ENCODE results near the gene RGMA.

DNA sequence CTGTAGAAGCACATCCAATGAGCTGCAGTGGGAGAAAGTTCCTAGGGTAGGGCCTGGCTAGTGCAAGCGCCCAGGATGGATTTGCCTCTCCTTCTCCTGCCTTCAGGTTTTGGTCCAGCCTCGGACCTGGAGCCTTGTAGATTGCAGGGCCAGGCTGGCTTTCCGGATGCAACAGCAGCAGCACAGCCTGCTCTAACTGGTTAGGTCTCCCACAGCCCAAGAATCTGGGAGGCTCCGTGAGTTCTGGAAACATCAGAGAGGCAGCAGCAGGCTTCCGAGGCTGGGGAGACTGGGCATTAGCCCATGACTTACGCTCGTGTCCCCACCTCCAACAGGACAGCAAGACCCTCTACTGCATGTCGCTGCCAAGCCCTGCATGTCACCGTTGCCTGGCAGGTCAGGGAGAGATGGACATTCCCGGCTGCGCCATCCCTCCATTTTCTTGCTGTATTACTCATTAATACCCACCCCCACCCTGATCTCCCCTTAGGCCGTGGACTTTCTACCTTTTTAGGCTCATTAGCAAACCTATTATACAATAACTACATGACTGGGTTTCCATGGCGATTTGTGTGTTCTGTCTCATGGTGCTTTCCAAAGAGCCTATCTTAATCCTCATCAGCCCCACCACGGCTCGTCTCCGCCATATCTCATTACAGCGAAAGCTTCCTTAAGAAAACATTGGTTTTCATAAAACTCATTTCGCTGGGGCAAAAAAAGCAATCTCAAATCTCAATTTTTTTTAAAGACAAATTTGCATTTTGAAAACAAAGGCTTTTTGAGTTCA is 40.9 kb upstream of the RGMA start:
- TF ChIP-seq CTCF (IDR thresholded peaks at IDR 0.05) (no peak), ZFX (IDR thresholded peaks at IDR 0.05; ENCODE audit: borderline replicate concordance) (no peak)
